ENCODE measurements around the gene TCP11.
A peak's percentile ranks its signal among the peaks of the same experiment; 100 is the strongest.

TCP11 gene

DNA sequence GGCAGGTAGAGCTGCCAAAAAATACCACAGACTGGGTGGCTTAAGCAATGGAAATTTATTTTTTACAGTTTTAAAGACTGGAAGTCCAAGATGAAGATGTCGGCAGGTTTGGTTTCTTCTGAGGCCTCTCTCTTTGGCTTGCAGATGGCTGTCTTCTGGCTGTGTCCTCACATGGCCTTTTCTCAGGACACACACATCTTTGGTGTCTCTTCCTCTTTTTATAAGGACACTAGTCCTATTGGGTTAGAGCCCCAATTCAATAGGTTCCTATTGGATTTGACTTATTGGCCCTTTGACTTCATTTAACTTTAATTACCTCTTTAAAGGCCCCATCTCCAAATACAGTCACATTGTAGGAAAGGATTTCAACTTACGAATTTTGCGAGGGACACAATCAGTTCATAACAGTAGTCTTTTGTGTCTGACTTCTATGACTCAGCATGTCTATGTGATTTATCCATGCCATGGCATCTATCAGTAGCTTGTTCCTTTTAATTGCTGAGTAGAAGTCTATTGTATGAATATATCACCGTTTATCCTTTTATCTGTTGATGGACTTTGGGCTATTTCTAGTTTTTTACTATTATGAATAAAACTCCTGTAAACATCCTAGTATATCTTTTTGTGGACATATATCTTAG, 11.0 kb upstream of the TCP11 start:
- no peak overlapping the region for H3K4me3 ChIP-seq (replicated peaks; ENCODE audit: low read depth, low read length)
- DNase-seq (ENCODE audit: extremely low read depth, low read depth) = no peak
- TF ChIP-seq, protein P1, sequence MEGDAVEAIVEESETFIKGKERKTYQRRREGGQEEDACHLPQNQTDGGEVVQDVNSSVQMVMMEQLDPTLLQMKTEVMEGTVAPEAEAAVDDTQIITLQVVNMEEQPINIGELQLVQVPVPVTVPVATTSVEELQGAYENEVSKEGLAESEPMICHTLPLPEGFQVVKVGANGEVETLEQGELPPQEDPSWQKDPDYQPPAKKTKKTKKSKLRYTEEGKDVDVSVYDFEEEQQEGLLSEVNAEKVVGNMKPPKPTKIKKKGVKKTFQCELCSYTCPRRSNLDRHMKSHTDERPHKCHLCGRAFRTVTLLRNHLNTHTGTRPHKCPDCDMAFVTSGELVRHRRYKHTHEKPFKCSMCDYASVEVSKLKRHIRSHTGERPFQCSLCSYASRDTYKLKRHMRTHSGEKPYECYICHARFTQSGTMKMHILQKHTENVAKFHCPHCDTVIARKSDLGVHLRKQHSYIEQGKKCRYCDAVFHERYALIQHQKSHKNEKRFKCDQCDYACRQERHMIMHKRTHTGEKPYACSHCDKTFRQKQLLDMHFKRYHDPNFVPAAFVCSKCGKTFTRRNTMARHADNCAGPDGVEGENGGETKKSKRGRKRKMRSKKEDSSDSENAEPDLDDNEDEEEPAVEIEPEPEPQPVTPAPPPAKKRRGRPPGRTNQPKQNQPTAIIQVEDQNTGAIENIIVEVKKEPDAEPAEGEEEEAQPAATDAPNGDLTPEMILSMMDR (IDR thresholded peaks at IDR 0.05; ENCODE audit: low read depth, low read length, missing control alignments) = no peak

DNA sequence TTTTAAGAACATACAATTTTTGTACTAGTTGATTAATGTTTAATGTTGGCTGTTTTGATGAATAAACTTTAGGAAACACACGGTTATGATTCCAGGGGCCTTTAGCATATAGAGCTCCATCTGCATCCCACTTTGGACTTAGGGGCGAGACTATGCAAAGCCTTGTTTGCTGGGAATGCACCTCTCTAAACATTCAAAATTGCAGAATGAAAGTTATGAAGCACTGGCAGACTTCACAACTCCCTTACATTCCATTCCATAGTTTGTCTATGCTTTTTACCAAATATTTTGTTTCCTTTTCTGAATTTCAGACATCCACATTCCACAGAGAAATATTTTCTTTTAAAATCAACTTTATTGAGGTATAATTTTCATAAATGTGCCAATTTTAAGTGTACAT, 10.3 kb upstream of the TCP11 start:
- TF ChIP-seq, protein P1 (IDR thresholded peaks at IDR 0.05; ENCODE audit: low read depth, low read length, missing control alignments) = no peak
- no peak overlapping the region for H3K4me3 ChIP-seq (replicated peaks; ENCODE audit: low read depth, low read length)
- DNase-seq (ENCODE audit: extremely low read depth, low read depth) = no peak

DNA sequence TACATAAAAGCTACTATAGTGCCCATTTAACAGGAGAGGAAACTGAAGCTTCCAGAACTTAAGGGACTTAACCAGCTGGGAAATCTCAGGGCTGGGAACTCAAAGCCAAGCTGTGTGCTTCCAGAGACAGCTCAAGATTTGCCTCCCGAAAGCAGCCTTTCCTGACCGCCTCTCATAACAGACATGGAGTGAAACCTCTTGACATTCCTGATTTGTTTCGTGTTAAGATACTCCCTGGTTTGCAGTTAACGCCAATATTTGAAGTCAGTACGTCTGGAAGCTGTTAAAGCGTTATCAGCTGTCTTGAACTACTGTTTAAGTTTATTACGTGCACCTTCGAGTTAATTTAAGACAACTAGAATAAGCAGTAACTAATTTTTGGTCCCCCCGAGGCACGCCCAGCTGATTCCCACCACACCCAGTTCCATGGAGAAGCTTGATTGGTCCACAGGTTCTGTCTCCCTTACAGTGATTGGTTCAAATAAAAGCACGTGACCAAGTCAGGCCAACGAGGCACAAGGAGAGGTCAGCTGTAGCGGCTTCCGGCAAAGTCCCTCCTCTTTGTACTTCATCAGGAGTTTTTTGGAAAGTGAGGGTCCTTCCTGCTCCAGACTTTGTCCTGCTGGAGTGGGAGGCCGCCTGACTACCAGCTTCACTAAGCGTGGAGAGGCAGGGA, 8.9 kb upstream of the TCP11 start:
- no peak for DNase-seq (ENCODE audit: extremely low read depth, low read depth)
- H3K4me3 ChIP-seq (replicated peaks; ENCODE audit: low read depth, low read length) = no peak overlapping the region
- TF ChIP-seq, protein P1 (IDR thresholded peaks at IDR 0.05; ENCODE audit: low read depth, low read length, missing control alignments) = no peak

DNA sequence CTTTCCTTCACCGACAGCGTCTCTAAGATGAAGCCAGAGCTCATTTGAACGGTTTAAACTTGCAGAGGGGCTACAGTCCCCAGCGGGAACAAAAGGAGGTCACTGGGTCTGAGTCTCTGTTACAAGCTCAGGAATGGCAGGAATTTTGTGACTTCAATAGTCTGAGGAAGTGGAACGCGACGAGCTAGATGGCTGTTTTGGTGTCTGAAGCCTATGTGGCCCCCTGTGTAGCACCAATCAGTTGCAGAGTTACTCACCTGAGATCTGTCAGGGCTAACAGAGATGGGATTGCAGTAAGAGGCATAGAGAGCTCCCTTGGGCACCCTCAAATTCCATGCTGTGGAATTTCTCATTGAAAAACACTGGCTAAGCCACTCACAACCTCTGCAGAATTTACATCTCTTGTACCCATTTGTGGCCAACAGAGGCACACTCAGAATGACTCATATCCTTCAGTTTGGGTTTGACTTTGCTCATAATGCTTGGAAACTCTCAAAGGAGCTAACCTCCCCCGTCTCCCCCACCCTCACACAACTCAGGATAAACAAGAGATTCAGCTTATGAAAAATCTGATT, 7.1 kb upstream of the TCP11 start:
- no peak overlapping the region for H3K4me3 ChIP-seq (replicated peaks; ENCODE audit: low read depth, low read length)
- TF ChIP-seq, protein P1 (IDR thresholded peaks at IDR 0.05; ENCODE audit: low read depth, low read length, missing control alignments) = no peak
- peak; percentile 30 for DNase-seq (ENCODE audit: extremely low read depth, low read depth)

DNA sequence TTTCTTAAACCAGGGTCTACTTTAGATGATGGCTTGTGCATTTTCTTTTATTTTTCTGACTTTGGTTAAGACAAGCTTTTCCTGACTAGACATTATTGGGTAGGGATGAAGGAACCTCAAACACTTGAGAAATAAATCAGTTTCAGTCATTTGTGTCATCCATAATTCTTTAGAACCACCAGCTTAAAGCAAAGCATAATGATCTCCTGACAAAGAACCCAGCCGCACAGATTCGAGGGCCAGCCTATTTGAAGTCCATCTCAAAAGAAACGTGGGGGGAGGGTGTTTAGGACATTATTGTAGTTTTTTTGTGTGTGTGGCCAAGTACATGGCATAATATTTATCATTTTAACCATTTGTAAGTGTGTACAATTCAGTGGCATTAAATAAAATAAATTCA, 6.3 kb upstream of the TCP11 start:
- TF ChIP-seq, protein P1 (IDR thresholded peaks at IDR 0.05; ENCODE audit: low read depth, low read length, missing control alignments) = no peak
- H3K4me3 ChIP-seq (replicated peaks; ENCODE audit: low read depth, low read length) = no peak overlapping the region
- no peak for DNase-seq (ENCODE audit: extremely low read depth, low read depth)

DNA sequence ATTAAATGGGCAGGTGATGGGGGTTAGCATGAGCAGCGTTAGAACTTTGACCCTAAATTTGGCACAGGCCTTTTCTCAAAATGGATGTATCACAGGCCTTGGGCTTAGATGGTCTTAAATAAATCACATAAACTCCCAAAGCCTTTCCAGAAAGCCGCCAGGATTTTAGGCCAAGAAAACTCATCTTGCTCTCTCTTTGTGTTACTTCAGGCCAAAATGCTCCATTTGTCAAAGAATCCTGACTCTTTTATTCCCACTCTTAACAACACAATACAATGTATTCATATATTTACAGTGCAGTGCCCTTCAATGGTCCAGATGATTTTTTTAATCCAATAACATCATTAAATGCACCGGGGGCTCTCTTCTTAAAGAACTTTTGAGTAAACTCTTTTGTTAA, 5.9 kb upstream of the TCP11 start:
- DNase-seq (ENCODE audit: extremely low read depth, low read depth) = no peak
- H3K4me3 ChIP-seq (replicated peaks; ENCODE audit: low read depth, low read length) = no peak overlapping the region
- TF ChIP-seq, protein P1 (IDR thresholded peaks at IDR 0.05; ENCODE audit: low read depth, low read length, missing control alignments) = no peak
